Omental fat pad (tissue), 4 donors: Measurements from ENCODE around the gene SAPCD2. TPM values are rescaled to one million over a fixed set of nuclear protein-coding genes. Genes with fewer than 3 reads are reported as not detected.
A peak's percentile ranks its signal among the peaks of the same experiment; 100 is the strongest.

ENCODE experiments used
- ATAC-seq: fragments of 150-250 bp; one replicate; pipeline ENCODE4 v1.9.1; 2016; ENCODE audit warnings: mild to moderate bottlenecking, moderate library complexity; ENCODE audit not compliant: low FRiP score
- DNase-seq: peaks from one replicate; pipeline ENCODE4 v3.0.0-alpha.2; 2019; ENCODE audit warnings: low spot score
- total RNA-seq, 4 donors: library from RNA; depleted of rRNA; stranded (reverse); fragments of >200 nt; gene quantifications; one replicate each; pipeline ENCODE4 v1.1.0, GENCODE V29; 2016
- TF ChIP-seq, protein P1 (sequence below), 3 donors: fragments of 450-650 bp; IDR thresholded peaks; one replicate each; pipeline ENCODE4 v1.5.1; 2016 to 2017; ENCODE audit warnings: antibody characterized with exemption in 3 of 3, mild to moderate bottlenecking in 3 of 3, moderate library complexity in 2 of 3

SAPCD2 gene
- total RNA-seq, 4 donors from 2014 or later = 0.13 to 1.8 (median 0.37) TPM; not detected in 1

DNA sequence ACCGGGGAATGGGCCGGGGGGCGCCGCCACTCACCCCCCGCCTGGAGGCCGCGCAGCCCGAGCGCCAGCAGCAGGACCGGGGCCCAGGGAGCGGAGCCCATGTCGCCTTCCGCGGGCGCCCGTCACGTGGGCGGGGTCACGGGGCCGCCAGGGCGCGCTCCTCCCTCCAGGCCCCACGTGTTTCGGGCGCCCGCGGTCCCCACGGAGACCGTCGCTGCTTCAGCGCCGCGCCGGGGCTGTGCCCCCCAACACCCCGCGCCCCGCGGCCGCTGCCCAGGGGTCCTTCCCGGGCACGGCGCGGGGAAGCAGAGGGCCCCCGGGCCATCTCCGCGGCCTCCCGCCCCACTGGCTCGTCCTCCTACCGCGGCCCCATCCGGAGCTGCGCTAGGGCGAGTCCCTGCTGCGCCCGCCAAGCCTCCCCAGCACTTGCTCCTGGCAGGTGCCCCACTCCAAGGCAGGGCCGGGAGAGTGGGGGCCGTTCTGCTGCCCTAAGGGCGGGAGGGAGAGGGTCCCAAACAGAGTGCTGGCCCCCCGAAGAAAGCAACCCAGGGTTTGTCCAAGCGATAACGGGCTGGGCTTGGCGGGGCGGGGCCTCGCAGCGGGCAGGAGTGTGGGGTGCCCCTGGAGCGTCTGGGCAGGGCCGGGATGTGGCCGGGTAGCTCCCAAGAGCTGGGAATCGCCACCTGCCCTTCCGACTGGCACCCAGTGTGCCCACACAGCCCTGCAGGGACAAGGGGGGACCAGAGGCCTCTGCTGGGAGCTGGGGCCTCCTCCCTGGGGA lies 44.4 kb upstream of the SAPCD2 start, which contains the start of gene DPP7:
Gene DPP7 (minus strand): TSS at position 121 of the 781 bp plus-strand sequence. CDS start 20 bp downstream, at position 101.
- TF ChIP-seq, protein P1, sequence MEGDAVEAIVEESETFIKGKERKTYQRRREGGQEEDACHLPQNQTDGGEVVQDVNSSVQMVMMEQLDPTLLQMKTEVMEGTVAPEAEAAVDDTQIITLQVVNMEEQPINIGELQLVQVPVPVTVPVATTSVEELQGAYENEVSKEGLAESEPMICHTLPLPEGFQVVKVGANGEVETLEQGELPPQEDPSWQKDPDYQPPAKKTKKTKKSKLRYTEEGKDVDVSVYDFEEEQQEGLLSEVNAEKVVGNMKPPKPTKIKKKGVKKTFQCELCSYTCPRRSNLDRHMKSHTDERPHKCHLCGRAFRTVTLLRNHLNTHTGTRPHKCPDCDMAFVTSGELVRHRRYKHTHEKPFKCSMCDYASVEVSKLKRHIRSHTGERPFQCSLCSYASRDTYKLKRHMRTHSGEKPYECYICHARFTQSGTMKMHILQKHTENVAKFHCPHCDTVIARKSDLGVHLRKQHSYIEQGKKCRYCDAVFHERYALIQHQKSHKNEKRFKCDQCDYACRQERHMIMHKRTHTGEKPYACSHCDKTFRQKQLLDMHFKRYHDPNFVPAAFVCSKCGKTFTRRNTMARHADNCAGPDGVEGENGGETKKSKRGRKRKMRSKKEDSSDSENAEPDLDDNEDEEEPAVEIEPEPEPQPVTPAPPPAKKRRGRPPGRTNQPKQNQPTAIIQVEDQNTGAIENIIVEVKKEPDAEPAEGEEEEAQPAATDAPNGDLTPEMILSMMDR (IDR thresholded peaks at IDR 0.05) = no peak
- ATAC-seq = peak; percentile 64
- DNase-seq = no peak

DNA sequence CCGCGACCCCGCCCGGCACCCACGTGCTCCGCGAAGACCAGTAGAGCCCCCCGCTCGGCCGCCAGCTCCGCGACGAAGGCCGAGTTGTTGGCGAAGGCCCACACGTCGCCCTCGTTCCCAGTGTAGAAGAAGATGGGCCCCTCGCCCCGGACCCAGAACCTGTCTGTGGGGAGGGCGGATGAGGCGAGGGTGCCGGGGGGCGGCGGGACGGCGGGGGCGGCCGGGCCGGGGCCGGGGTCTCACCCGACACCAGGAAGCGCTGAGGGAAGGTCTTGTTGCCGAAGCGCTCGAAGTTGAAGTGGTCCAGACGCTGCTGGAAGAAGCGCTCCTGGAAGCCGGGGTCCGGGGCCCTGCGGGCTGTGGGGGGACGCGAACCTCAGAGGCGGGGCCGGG lies 43.9 kb upstream of the SAPCD2 start:
- TF ChIP-seq, protein P1 (IDR thresholded peaks at IDR 0.05) = no peak
- no peak for DNase-seq
- peak; percentile 2 for ATAC-seq

DNA sequence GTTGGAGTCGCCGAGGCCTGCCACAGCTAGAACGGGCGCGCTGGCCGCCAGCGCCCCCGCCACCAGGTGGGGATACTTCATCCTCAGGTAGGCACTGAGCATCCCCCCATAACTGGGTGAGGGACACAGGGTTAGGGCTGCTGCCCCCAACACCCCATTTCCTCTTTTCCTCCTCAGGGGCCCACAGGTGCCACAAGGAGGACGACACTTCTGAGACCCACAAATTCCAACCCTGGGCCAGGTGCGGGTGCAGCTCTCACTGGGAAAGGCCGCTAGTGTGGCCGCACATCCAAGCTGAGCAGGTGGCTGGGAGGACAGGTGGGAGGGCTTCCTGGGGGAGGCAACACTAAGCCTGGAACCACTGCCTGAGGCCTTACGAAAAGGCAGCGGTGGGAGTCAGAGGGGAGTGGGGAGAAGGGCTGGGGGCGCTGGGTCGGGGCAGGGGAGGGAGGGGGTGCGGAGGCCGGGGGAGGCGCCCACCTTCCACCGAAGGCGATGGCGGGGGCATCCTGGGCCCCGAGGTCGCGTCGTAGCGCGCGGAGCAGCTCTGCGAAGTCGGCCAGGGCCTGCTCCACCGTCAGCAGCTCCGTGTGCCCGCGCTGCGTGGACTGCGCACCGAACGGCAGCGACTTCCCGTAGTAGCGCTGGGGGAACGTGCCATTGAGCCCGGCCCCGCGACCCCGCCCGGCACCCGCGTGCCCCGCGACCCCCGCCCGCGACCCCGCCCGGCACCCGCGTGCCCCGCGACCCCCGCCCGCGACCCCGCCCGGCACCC lies 43.2 kb upstream of the SAPCD2 start:
- TF ChIP-seq, protein P1 (IDR thresholded peaks at IDR 0.05) = no peak
- no peak for ATAC-seq
- DNase-seq = no peak

DNA sequence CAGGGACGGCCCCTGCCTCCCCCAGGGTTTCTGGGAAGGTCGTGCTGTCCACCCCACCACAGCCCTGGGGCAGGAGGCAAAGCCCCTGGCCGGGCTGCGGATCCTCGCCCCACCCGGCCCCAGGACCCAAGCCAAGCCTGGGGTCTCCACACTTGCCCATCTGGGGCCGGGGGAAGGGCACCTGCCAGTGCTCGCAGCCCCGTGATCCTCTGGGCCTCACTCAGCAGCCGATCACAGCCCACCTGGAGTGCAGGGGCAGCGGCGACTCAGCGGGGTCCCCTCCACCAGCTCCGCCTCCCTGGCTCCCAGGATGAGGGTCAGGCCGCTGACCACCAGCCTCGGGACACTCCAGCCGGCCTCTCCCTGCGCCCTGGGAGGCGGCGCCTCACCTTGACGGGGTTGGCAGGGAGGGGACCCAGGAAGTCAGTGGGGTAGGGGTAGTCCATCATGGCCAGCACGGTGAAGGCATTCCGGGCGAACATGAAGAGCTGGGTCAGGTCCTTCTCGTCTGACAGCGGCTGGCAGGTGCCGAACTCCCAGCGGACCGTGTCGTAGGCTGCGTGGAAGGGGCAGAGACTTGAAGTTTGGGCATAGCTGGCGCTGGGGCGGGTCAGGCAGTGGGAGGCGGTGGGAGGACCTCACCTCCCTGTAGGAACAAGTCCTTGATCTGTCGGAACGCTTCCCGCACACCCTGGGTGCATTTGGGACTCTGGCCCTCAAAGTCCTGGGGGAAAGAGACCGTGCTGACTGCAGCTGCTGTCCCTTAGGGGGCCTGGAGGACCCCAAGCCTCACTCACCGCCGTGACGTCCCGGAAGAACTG lies 42.4 kb upstream of the SAPCD2 start:
- DNase-seq = no peak
- no peak for ATAC-seq
- TF ChIP-seq, protein P1 (IDR thresholded peaks at IDR 0.05) = no peak

DNA sequence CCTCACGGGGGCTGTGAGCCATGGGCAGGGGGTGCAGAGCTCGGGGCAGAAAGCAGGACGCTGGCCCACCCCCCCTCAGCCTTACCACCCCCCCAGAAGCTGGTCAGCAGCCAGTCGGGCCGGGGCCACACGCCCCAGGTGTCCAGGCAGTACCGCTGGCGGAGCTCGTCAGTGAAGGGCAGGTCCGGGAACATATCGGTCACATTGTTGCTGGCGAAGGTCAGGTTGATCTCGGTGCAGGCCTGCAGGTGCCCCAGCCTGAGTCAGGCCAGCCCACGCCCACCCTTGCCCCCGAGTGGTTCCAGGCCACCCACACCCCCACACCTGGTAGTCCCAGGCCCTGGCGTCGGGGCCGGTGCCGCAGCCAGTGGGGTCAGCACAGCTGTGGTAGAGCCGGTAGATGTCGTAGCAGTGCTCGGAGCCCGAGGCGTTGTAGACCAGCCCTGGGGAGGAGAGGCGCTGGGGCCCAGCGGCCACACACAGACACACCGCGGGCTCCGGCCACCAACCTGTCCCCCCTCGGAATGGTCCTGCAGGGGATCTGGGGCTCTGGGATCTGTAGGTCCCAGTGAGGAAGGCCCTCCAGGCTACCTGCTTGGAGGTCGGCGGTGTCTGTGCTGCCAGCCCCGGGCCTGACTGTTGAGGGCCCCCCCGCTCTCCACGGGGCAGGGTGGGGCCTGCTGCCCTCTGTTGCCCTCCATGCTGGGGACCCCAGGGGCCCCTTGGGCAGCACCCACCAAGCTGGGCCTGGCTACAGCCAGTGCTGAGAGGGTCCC lies 41.6 kb upstream of the SAPCD2 start:
- ATAC-seq = no peak
- TF ChIP-seq, protein P1 (IDR thresholded peaks at IDR 0.05) = no peak
- DNase-seq = no peak
